Ureter (tissue), 1 donor: ENCODE data around the gene LAMC3. TPM values are rescaled to one million over a fixed set of nuclear protein-coding genes. Genes with fewer than 3 reads are reported as not detected.
"Not testable (repeated sequence)": the region's sequence is repeated elsewhere in the genome, so short reads cannot be mapped to it uniquely, and the experiment has no call there.

Source experiments
- DNase-seq: peaks from one replicate; pipeline ENCODE4 v3.0.0-alpha.2; 2020; ENCODE audit warnings: low spot score
- total RNA-seq: library from RNA; stranded (reverse); gene quantifications from one replicate; pipeline ENCODE4 v1.2.4, GENCODE V29; 2023
- donor health status: DM: yes; HTN: yes; CAD: no.

The LAMC3 gene
- total RNA-seq, 1 donor from 2014 or later = 50.6 TPM

GRCh38 chr9:130991778-130992681 is 16.9 kb upstream of the LAMC3 start:
- DNase-seq = no peak

- no peak for DNase-seq
Observed at GRCh38 chr9:130992682-130993032, 16.3 kb upstream of the LAMC3 start.

- no peak for DNase-seq
Observed at GRCh38 chr9:130993303-130994030, 15.5 kb upstream of the LAMC3 start.

DNA sequence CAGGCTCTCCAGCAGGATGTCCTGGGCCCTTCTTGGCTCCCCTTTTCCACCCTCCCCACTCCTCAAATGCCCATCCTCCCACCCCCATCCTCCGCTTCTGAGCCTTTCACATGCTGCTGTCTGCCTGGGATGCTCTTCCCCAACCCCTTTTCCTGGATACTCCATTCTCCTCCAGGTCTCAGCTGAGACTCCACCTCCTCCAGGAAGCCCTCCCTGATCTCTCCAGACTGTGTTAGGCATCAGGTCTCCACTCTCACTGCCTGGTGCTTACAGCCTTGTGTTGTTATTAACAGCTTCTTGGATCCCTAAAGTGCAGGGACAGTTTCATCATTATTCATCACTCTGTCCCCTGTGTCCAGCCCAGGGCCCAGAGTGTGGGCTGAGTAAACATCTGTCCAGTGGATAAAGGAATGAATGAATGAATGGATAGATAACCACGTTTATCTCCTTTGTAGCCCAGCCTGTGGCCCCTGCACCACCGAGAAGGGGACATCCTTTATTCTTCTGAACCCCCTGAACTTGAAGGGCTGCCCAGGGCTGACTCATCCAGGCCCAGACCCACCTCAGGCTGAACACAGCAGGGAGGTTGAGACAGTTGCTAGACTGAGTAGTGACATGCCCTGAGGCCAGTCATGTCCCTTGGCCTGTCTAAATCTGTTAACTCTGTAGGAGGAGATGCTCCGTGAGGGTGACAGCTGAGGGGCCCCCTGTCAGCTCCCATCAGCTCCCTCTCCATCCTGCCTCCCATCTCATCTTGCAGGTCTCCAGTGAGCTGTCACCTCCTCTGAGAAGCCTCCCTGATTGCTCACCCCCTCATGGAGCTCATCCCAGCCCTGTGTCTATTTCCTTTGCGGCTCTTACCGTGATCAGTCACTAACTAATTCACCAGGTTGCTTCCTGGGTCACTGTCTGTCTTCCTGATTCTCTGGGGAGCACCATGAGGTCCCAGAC is 14.6 kb upstream of the LAMC3 start:
- DNase-seq = no peak

DNA sequence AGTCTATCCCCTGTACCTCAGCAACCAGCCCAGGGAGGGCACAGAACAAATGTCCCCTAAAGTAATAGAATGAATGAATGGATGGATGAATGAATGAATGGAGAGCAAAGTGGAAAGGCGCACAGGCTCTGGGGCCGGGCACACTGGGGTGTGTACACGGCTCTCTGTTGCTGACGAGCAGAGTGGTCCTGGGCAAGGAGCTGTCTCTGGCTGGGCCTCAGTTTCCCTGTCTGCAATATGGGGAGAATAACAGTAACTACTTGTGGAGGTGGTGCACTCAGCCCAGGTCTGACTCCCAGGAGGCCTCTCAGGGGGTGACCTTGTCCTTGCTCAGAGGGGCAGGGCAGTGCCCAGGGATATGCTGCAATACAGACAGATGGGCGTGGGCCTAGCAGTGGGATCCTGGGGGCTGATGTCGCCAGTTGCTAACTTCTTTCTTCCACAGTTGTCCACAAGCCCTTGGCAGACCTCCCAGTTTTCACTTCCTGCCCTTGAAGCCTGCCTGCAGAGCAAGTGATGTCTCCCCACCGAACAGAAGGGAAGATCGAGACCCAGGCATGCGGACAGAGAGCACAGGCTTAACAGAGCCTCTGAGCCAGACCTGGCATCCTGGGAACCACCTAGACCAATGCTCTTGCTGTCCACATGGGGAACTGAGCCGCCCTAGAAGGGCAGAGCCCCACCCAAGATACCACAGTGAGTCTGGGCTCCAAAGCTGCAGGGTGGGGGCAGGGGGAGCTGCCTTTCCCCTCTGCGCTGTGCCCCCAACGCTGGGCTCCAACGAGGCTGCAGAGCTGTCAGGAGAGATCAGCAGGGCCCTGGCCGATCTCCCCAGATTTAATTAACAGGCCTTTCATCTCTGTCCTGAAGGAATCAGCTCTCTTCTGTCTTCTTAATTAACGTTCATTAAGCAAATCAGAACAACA is 13.6 kb upstream of the LAMC3 start:
- DNase-seq = no peak

DNA sequence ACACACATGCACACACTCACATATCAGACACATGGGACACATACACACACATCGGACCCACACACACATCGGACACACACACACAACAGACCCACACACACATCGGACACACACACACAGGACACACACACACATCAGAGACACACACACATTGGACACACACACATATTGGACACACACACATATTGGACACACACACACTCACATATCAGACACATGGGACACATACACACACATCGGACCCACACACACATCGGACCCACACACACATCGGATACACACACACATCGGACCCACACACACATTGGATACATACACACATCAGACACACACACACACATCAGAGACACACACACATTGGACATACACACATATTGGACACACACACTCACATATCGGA is 12.8 kb upstream of the LAMC3 start:
- no peak for DNase-seq

GRCh38 chr9:130996676-130997394 is 12.1 kb upstream of the LAMC3 start:
- no peak for DNase-seq

- DNase-seq = no peak
Observed at GRCh38 chr9:130997395-130997684, 11.6 kb upstream of the LAMC3 start.

- DNase-seq = peak; percentile 63
Observed at GRCh38 chr9:130997925-130998596, 10.9 kb upstream of the LAMC3 start.

DNA sequence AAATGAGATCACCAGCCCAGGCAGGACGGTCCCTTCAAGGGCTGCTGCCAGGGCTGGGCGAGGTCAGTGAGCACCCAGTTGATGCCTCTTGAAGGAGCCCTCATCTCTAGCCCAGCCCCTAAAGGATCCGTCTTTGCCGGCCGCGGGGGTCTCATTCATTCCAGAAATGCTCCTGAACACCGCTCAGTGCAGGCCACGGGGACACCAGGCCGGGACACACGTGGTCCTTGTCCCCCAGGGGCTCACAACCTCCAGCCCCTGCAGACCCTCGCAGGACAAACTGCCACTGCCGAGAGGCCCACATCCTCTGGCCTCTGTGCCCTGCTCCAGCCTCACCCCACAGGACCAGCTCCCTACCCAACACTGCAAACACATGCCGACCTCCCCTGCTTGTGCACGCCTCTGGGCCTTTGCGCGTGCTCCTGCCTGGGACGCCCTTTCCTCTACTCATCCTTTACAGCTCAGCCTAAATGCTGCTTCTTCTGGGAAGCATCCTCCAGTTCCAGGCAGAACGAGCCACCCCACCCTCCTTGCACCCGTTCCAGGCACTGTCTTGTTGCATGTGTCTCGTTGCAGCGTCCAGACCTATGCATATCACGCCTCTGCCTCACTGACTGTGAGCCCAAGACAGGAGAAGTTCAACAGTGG is 10.3 kb upstream of the LAMC3 start:
- DNase-seq = no peak

GRCh38 chr9:130999245-130999623 is 9.7 kb upstream of the LAMC3 start:
- DNase-seq = no peak

- DNase-seq = not testable (repeated sequence)
Observed at GRCh38 chr9:131000526-131000925, 8.4 kb upstream of the LAMC3 start.

DNA sequence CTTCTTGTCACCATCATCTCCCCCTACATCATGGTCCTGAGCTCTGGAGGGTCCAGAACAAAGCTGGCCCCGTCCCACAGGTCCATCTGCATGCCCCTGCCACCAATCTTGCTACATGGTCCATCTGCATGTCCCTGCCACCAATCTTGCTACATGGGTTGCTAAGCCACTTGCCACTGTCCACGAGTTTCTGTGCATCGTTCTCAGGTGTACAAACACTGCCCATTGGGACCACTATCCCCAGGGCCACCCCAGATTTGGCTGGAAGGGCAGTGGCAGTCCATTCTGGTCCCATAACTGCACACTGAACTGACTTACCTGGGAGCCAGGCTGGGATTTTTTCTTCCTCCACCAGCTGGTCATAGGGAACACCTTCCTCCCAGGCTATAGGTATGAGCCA is 8.0 kb upstream of the LAMC3 start:
- DNase-seq = no peak

DNA sequence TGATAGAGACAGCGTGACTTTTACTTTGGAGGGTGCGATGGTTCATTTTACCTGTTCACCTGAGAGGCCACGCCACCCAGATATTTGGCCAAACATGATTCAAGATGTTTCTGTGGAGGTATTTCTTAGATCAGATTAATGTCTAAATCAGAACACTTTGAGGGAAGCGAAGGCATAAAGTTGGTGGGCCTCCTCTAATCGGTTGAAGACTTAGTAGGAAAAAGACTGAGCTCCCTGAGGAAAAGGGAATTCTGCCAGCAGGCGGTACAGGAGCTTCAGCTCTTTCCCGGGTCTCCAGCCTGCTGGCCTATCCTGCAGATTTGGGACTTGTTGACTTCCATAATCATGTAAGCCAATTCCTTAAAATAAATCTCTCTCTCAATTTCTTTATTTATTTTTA is 7.0 kb upstream of the LAMC3 start:
- no peak for DNase-seq

- DNase-seq = no peak
Observed at GRCh38 chr9:131006601-131007000, 2.4 kb upstream of the LAMC3 start.

- no peak for DNase-seq
Observed at GRCh38 chr9:131008086-131008485, 888 bp upstream of the LAMC3 start.

- DNase-seq = no peak
Observed at GRCh38 chr9:131008563-131008908, 438 bp upstream of the LAMC3 start.

DNA sequence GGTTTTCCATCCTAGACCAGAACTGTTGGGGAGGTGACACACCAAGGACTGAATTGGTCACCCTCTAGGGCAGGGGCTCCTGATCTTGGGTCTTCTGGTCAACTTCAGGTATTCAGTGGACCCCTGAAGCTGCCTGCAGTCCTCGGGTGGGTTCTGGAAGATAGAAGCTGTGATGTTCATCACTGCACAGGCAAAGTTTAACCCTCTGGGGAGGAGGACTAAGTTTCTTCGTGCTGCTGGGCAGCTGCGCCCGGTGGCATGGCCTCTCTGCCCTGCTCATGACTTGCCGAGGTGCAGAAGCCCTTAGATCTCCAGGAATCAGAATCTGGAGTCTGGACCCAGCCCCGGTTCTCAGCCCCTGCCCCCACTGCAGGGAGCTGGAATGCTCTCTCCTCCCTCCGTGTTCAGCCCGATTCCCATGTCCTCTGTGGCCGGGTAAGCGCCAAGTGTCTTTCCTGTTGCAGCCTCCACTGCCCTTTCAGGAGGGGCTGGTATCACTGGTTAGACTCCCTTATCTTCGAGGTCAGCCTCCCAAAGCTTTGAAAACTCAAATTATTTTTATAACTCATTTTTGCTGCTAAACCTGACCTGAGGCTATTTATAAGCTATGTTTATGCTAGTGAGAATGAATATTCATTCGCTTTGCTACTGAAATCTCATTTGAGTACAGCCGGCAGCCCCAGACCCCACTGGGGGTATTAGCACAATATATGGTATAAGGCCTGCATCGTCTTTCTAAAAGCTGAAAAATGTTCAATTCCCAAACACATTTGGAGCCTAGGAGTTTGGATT is 1.7 kb downstream of the LAMC3 start:
- DNase-seq = no peak
